Brain microvascular endothelial cell (primary cell): ENCODE measurements around the gene LCAT.
A peak's percentile ranks its signal among the peaks of the same experiment; 100 is the strongest.

Experiments used
- DNase-seq: peaks from one replicate; pipeline ENCODE4 v3.0.0-alpha.2; 2020
- H3K27ac ChIP-seq: fragments of 250-450 bp; sonication (Bioruptor Pico); 2 replicates; pipeline ENCODE4 v1.5.1; 2020; ENCODE audit warnings: mild to moderate bottlenecking, moderate library complexity
- H3K27me3 ChIP-seq: fragments of 250-450 bp; sonication (Bioruptor Pico); replicated peaks from 2 replicates; pipeline ENCODE4 v1.5.1; 2020; ENCODE audit warnings: mild to moderate bottlenecking
- H3K36me3 ChIP-seq: fragments of 250-450 bp; sonication (Bioruptor Pico); replicated peaks from 2 replicates; pipeline ENCODE4 v1.5.1; 2020; ENCODE audit warnings: mild to moderate bottlenecking
- H3K4me3 ChIP-seq: 2 replicates; pipeline ENCODE4 v1.5.1; 2011; ENCODE audit warnings: low read depth, mild to moderate bottlenecking, control low read depth, low read length, moderate library complexity
- in situ Hi-C: cut with HindIII; loops from 2 replicates; pipeline ENCODE4 v1.10.0; 2017; ENCODE audit warnings: low sequenced_read_pairs, low pct_ligation_motif_present
- TF ChIP-seq, protein P1 (sequence below): IDR thresholded peaks from 2 replicates; pipeline ENCODE4 v1.5.1; 2011; ENCODE audit warnings: low read depth, mild to moderate bottlenecking, moderate library complexity, low read length, control low read depth, inconsistent platforms; ENCODE audit errors: missing control alignments

LCAT gene

GRCh38 chr16:67965668-67966548 is 22.0 kb upstream of the LCAT start:
- Histone ChIP-seq H3K27ac (peak overlapping the region; percentile 22), H3K36me3 (peaks cover 27% of the 10 kb centered on the region), H3K27me3 (no peaks in the 10 kb centered on the region), H3K4me3 (peak overlapping the region; percentile 84)
- TF ChIP-seq, protein P1, sequence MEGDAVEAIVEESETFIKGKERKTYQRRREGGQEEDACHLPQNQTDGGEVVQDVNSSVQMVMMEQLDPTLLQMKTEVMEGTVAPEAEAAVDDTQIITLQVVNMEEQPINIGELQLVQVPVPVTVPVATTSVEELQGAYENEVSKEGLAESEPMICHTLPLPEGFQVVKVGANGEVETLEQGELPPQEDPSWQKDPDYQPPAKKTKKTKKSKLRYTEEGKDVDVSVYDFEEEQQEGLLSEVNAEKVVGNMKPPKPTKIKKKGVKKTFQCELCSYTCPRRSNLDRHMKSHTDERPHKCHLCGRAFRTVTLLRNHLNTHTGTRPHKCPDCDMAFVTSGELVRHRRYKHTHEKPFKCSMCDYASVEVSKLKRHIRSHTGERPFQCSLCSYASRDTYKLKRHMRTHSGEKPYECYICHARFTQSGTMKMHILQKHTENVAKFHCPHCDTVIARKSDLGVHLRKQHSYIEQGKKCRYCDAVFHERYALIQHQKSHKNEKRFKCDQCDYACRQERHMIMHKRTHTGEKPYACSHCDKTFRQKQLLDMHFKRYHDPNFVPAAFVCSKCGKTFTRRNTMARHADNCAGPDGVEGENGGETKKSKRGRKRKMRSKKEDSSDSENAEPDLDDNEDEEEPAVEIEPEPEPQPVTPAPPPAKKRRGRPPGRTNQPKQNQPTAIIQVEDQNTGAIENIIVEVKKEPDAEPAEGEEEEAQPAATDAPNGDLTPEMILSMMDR, result no peak
- in situ Hi-C loops, result no loop called here
- no peak for DNase-seq

- Histone ChIP-seq H3K4me3 (no peak overlapping the region), H3K27me3 (no peaks in the 10 kb centered on the region), H3K27ac (no peak overlapping the region), H3K36me3 (peaks cover 39% of the 10 kb centered on the region)
- in situ Hi-C loops, result no loop called here
- no peak for DNase-seq
- TF ChIP-seq, protein P1, result no peak
Observed at GRCh38 chr16:67964477-67965131, 20.7 kb upstream of the LCAT start.

- no peaks in the 10 kb centered on the region for H3K27me3 ChIP-seq
- TF ChIP-seq, protein P1, result no peak
- in situ Hi-C loops, result no loop called here
- DNase-seq, result no peak
- peak overlapping the region; percentile 3 for H3K4me3 ChIP-seq
- H3K36me3 ChIP-seq, result peaks cover 47% of the 10 kb centered on the region
- no peak overlapping the region for H3K27ac ChIP-seq
Observed at GRCh38 chr16:67963662-67964321, 19.9 kb upstream of the LCAT start.

DNA sequence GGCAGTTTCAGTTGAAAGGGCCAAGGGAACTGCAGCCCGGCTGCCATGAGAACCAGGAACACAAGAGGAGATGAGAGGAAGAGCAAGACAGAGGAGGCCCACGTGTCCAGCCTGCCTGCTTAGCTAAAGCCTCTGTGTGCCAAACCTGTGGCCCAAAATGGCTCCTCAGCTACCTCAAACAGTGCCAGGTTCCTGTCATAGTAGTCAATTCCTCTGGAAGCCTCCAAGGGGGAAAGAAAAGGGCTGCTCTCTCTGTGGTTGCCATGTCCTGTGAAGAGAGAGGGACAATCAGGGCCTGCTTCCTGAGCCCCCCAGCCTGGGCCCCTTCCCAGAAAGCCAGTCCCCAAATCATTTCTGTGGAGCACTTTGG is 19.4 kb upstream of the LCAT start:
- H3K36me3 ChIP-seq, result peaks cover 52% of the 10 kb centered on the region
- TF ChIP-seq, protein P1, result no peak
- in situ Hi-C loops, result no loop called here

GRCh38 chr16:67962135-67962534 is 18.2 kb upstream of the LCAT start:
- H3K27ac ChIP-seq, result no peak overlapping the region

More for the DNA sequence above, 19.4 kb upstream of the LCAT start:
- no peaks in the 10 kb centered on the region for H3K27me3 ChIP-seq
- no peak overlapping the region for H3K4me3 ChIP-seq
- H3K27ac ChIP-seq, result no peak overlapping the region
- no peak for DNase-seq

More at GRCh38 chr16:67962135-67962534, 18.2 kb upstream of the LCAT start:
- no peak for DNase-seq
- in situ Hi-C loops, result no loop called here
- TF ChIP-seq, protein P1, result no peak
- H3K4me3 ChIP-seq, result no peak overlapping the region
- no peaks in the 10 kb centered on the region for H3K27me3 ChIP-seq
- H3K36me3 ChIP-seq, result peaks cover 63% of the 10 kb centered on the region
